H7 (cell line): Measurements from ENCODE around the gene METTL27. TPM values are rescaled to one million over a fixed set of nuclear protein-coding genes. Genes with fewer than 3 reads are reported as not detected.

ENCODE experiments used
- DNase-seq: peaks from one replicate; pipeline ENCODE4 v3.0.0; 2012
- H3K27me3 ChIP-seq: 2 replicates; pipeline ENCODE4 v1.6.0; 2011; ENCODE audit warnings: mild to moderate bottlenecking, low read length; ENCODE audit not compliant: control insufficient read depth, insufficient read depth
- H3K36me3 ChIP-seq: replicated peaks from 2 replicates; pipeline ENCODE4 v1.5.1; 2011; ENCODE audit warnings: low read length; ENCODE audit not compliant: control insufficient read depth, insufficient read depth
- H3K4me3 ChIP-seq: 2 replicates; pipeline ENCODE4 v1.5.1; 2011; ENCODE audit warnings: low read depth, mild to moderate bottlenecking, control low read depth, low read length, moderate library complexity; ENCODE audit not compliant: insufficient read depth
- total RNA-seq: library from RNA; depleted of rRNA; stranded (reverse); fragments of >200 nt; shearing (Covaris generic); gene quantifications from 2 replicates; pipeline ENCODE4 v1.2.3, GENCODE V29; 2014

METTL27 gene
- total RNA-seq, 1 experiment from 2014 or later: 1.9 TPM

DNA sequence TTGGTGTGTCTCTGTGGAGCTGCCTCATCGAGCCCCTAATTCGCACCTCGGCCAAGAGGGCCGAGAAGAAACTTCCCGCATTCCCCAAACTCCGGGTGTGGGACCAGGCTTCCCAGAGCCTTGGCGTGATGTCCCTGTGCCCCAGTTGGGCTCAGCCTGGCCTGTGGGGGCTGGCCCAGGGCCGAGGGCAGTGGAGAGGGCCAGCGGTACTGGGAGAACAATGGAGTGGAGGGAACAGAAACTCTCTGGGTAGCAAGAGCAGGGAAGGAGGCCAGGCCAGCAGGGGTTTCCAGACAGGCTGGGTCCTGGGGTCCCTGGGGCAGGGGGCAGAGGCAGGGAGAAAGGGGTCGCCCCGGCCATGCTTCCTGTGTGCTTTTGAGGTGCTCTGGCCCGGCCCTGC is 34.7 kb upstream of the METTL27 start:
- Histone ChIP-seq H3K27me3 (no peaks in the 10 kb centered on the region), H3K4me3 (no peak overlapping the region), H3K36me3 (no peaks in the 10 kb centered on the region)
- DNase-seq: peak; percentile 52

GRCh38 chr7:73876361-73876760 is 34.0 kb upstream of the METTL27 start:
- Histone ChIP-seq H3K4me3 (no peak overlapping the region), H3K27me3 (no peaks in the 10 kb centered on the region), H3K36me3 (no peaks in the 10 kb centered on the region)
- DNase-seq: peak; percentile 33

- Histone ChIP-seq H3K4me3 (no peak overlapping the region), H3K27me3 (no peaks in the 10 kb centered on the region), H3K36me3 (no peaks in the 10 kb centered on the region)
- DNase-seq: peak; percentile 58
Measured at GRCh38 chr7:73872056-73872908, 30.0 kb upstream of the METTL27 start.

- peak; percentile 52 for DNase-seq
- Histone ChIP-seq H3K36me3 (no peaks in the 10 kb centered on the region), H3K4me3 (no peak overlapping the region), H3K27me3 (no peaks in the 10 kb centered on the region)
Measured at GRCh38 chr7:73871163-73872011, 29.1 kb upstream of the METTL27 start.

DNA sequence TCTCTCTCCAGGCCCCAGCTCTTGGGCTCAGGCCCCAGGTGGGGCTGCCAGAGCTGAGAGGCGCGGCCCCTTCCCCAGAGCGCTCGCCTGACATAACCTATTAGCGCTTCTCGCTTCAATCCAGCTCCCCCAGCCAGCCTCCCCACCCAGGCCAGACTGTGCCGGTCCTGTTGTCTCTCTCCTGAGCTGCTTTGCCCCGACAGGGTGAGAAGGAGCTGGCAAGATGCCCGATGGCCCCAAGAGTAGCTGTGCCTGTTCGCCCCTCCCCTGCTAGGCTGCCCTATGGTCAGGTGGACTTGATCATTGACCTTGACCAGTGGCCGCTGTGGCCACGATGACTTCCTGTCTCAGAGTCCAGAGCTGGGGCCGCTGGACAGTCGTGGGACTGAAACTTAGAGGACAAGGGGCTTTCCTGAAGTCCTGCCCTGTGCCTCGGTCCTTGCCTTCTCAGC is 27.8 kb upstream of the METTL27 start:
- no peaks in the 10 kb centered on the region for H3K27me3 ChIP-seq
- no peaks in the 10 kb centered on the region for H3K36me3 ChIP-seq
- no peak overlapping the region for H3K4me3 ChIP-seq
- DNase-seq: peak; percentile 74

- H3K27me3 ChIP-seq: no peaks in the 10 kb centered on the region
- DNase-seq: peak; percentile 66
- no peak overlapping the region for H3K4me3 ChIP-seq
- no peaks in the 10 kb centered on the region for H3K36me3 ChIP-seq
Measured at GRCh38 chr7:73869011-73869798, 26.9 kb upstream of the METTL27 start.

DNA sequence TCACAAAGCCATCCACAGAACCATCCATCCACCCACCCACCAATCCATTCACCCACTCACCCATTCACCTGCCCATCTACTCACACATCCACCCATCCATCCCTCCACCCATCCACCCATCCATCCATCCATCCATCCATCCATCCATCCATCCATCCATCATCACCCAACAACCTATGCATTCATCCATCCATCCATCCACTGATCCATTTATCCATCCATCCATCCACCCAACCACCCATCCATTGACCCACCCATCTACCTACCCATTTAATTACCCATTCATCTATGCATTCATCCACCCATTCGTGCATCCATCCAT is 24.1 kb upstream of the METTL27 start:
- no peak for DNase-seq
- Histone ChIP-seq H3K4me3 (no peak overlapping the region), H3K27me3 (no peaks in the 10 kb centered on the region), H3K36me3 (no peaks in the 10 kb centered on the region)

DNA sequence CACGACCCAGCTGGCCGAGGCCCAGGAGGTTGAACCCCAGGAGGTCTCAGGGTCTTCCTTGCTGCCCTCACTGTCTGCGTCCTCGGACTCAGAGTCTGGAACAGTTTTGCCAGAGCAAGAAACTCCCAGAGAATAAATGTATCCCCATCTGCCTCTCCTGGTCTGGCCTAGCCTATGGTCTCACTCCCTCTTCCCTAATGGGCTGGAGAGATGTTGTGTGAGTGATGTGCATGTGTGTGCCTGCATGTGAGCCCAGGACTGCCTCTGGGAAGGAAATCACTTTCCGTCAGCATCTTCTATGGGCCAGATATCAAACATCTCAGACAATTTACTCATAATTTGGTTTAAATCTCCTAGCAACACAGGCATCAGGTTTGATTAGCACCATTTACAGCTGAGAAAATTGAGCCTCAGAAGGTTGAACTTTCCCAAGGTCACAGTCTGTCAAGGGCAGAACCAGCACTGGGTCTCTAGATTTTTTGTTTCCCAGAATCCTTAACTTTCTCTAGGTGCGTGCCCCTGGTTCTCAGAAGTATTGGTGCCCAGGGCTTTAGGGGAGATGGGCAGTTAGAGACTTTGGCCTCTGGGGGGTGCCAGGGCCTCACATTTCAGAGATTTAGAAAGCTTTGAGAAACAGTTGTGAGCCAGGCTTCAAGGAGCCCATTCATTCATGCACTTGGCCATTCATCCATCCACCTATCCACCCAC is 23.6 kb upstream of the METTL27 start:
- Histone ChIP-seq H3K27me3 (no peaks in the 10 kb centered on the region), H3K4me3 (no peak overlapping the region), H3K36me3 (no peaks in the 10 kb centered on the region)
- peak; percentile 84 for DNase-seq

DNA sequence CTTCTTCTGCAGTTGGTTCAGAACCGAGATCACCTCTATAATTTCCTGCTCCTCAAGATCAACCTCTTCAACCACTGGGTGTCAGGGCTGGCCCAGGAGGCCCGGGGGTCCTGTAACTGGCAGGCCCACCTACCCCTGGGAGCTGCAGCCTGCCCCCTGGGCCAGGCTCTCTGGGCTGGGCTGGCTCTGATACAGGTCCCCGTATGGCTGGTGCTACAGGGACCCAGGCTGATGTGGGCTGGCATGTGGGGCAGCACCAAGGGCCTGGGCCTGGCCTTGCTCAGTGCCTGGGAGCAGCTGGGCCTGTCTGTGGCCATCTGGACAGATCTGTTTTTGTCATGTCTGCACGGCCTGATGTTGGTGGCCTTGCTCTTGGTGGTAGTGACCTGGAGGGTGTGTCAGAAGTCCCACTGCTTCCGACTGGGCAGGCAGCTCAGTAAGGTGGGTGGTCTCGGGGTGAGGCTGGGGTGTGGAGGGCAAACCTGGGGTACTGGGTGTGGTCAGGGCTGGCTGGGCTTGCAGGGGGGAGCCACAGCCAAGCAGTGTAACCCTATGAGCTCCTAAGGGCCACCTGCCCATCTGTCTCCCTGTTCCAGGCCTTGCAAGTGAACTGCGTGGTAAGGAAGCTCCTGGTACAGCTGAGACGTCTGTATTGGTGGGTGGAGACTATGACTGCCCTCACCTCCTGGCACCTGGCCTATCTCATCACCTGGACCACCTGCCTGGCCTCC is 22.8 kb upstream of the METTL27 start:
- Histone ChIP-seq H3K36me3 (no peaks in the 10 kb centered on the region), H3K27me3 (no peaks in the 10 kb centered on the region), H3K4me3 (no peak overlapping the region)
- peak; percentile 37 for DNase-seq

DNA sequence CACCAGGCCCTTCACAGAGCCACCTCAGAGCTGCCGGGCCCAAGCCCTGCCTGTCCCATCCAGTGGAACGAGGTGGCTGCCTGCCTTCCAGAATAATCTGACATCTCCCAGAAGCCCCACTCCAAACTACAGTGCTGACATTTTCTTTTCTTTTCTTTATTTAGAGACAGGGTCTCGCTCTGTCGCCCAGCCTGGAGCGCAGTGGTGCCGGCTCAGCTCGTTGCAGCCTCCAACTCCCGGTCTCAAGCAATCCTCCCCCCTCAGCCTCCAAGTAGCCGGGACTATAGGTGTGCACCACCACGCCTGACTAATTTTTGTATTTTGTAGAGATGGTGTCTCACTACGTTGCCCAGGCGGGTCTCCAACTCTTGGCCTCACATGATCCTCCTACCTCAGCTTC is 19.0 kb upstream of the METTL27 start:
- Histone ChIP-seq H3K27me3 (no peaks in the 10 kb centered on the region), H3K36me3 (no peaks in the 10 kb centered on the region), H3K4me3 (no peak overlapping the region)
- DNase-seq: no peak

GRCh38 chr7:73860859-73861258 is 18.5 kb upstream of the METTL27 start, which contains the start of gene TMEM270:
Gene TMEM270, plus strand, starts transcription at chr7:73861159. Its CDS starts 36 bp downstream, at chr7:73861195.
- Histone ChIP-seq H3K27me3 (no peaks in the 10 kb centered on the region), H3K36me3 (no peaks in the 10 kb centered on the region), H3K4me3 (no peak within 1 kb of the TSS)
- DNase-seq: no peak

- H3K36me3 ChIP-seq: no peaks in the 10 kb centered on the region
- no peak overlapping the region for H3K4me3 ChIP-seq
- H3K27me3 ChIP-seq: no peaks in the 10 kb centered on the region; the same call in 1 of the 2 replicates
- no peak for DNase-seq
Measured at GRCh38 chr7:73858807-73859206, 16.5 kb upstream of the METTL27 start.

DNA sequence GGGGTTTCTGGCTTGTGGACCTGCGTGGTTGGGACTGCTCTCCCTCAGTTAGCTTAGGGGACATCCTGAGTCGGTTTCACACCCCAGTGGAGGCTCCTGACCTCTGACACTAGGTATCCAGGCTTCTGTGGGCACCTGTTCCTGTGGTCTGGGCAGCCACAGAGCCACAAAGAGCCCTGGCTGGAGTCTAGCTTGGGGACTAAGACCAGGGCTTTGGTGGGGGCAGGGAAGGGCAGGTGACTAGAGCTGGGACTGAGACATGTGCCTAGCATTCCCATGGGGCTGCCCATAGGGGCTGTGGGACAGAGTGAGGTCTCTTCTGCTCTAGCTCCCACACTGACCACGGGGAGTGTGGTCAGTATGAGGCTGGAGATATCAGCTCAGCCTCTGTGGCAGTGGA is 14.6 kb upstream of the METTL27 start:
- Histone ChIP-seq H3K36me3 (no peaks in the 10 kb centered on the region), H3K4me3 (no peak overlapping the region)
- peak; percentile 35 for DNase-seq

More for the DNA sequence above, 14.6 kb upstream of the METTL27 start:
- H3K27me3 ChIP-seq: no peaks in the 10 kb centered on the region; the same call in 1 of the 2 replicates
